Glutamatergic neuron (in vitro differentiated cells): ENCODE measurements around the gene AADAT. TPM values are rescaled to one million over a fixed set of nuclear protein-coding genes. Genes with fewer than 3 reads are reported as not detected.

Source experiments
- DNase-seq: peaks from one replicate; pipeline ENCODE4 v3.0.0; 2022
- H3K27ac Mint-ChIP-seq: one replicate; pipeline ENCODE4 v1.8.0; 2020; ENCODE audit warnings: mild to moderate bottlenecking, mixed read lengths, inconsistent platforms; ENCODE audit not compliant: unreplicated experiment
- H3K27me3 Mint-ChIP-seq: one replicate; pipeline ENCODE4 v1.8.0; 2020; ENCODE audit warnings: mild to moderate bottlenecking, moderate library complexity, mixed read lengths, inconsistent platforms; ENCODE audit not compliant: unreplicated experiment
- H3K36me3 Mint-ChIP-seq: one replicate; pipeline ENCODE4 v1.8.0; 2020; ENCODE audit warnings: mild to moderate bottlenecking, mixed read lengths, inconsistent platforms; ENCODE audit not compliant: unreplicated experiment
- H3K4me1 Mint-ChIP-seq: one replicate; pipeline ENCODE4 v1.8.0; 2020; ENCODE audit warnings: mild to moderate bottlenecking, low read depth, mixed read lengths, inconsistent platforms; ENCODE audit not compliant: unreplicated experiment
- H3K4me3 Mint-ChIP-seq: one replicate; pipeline ENCODE4 v1.8.0; 2020; ENCODE audit warnings: mild to moderate bottlenecking, mixed read lengths, inconsistent platforms; ENCODE audit not compliant: unreplicated experiment
- H3K9me3 Mint-ChIP-seq: one replicate; pipeline ENCODE4 v1.8.0; 2020; ENCODE audit warnings: mild to moderate bottlenecking, moderate library complexity, mixed read lengths, inconsistent platforms; ENCODE audit not compliant: unreplicated experiment
- total RNA-seq: library from RNA; stranded (reverse); fragmentation: NEBNext Ultra II Directional; extraction: Animal tissue kit (Norgen Biotek cat#: 25700); gene quantifications from one replicate; pipeline ENCODE4 v1.2.1, GENCODE V29; 2021; ENCODE audit not compliant: unreplicated experiment
- TF ChIP-seq, protein P1 (sequence below): fragments of 200-600 bp; sonication (generic); IDR thresholded peaks from one replicate; pipeline ENCODE4 v1.5.0; 2021; ENCODE audit not compliant: partially characterized antibody, unreplicated experiment

Gene AADAT
- total RNA-seq, 1 donor from 2014 or later: 28.4 TPM

DNA sequence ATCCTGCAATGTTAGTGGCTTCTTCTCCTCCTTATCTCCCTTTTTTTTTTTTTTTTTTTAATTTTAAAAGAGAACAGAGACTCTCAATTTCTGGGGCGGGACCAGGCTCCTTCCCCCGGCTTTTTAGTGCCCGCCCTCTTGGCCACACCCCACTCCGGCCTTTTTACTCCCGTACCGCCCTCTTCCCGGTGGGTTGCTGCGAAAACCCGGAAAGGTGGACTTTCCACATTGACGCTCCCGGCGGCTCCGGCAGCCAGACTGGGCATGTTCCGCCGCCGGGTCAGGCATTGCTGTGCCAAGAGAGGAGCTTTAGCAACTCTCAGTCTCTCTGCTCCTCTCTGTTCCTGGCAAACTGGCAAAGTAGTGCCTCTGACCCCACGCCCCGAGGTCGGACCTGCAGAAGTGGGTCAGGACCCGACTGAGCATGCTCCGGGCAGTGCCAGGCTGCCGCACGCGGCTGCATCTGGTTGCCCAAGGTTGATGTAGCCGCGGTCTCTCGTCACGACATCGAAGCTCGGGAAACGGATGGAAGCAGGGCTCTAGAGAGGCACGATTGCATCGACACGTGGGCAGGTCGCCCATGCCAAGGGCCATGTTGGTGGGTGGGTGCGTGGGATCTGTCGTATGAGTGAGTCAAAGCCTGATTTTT lies 62.5 kb downstream of the AADAT start:
- H3K4me3 Mint-ChIP-seq: peak overlapping the region; percentile 93
- H3K27me3 Mint-ChIP-seq: peaks cover 7% of the 10 kb centered on the region
- H3K27ac Mint-ChIP-seq: peak overlapping the region; percentile 67
- TF ChIP-seq, protein P1, sequence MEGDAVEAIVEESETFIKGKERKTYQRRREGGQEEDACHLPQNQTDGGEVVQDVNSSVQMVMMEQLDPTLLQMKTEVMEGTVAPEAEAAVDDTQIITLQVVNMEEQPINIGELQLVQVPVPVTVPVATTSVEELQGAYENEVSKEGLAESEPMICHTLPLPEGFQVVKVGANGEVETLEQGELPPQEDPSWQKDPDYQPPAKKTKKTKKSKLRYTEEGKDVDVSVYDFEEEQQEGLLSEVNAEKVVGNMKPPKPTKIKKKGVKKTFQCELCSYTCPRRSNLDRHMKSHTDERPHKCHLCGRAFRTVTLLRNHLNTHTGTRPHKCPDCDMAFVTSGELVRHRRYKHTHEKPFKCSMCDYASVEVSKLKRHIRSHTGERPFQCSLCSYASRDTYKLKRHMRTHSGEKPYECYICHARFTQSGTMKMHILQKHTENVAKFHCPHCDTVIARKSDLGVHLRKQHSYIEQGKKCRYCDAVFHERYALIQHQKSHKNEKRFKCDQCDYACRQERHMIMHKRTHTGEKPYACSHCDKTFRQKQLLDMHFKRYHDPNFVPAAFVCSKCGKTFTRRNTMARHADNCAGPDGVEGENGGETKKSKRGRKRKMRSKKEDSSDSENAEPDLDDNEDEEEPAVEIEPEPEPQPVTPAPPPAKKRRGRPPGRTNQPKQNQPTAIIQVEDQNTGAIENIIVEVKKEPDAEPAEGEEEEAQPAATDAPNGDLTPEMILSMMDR: no peak
- peaks cover 17% of the 10 kb centered on the region for H3K9me3 Mint-ChIP-seq
- DNase-seq: peak; percentile 97
- no peaks in the 10 kb centered on the region for H3K4me1 Mint-ChIP-seq
- no peaks in the 10 kb centered on the region for H3K36me3 Mint-ChIP-seq

DNA sequence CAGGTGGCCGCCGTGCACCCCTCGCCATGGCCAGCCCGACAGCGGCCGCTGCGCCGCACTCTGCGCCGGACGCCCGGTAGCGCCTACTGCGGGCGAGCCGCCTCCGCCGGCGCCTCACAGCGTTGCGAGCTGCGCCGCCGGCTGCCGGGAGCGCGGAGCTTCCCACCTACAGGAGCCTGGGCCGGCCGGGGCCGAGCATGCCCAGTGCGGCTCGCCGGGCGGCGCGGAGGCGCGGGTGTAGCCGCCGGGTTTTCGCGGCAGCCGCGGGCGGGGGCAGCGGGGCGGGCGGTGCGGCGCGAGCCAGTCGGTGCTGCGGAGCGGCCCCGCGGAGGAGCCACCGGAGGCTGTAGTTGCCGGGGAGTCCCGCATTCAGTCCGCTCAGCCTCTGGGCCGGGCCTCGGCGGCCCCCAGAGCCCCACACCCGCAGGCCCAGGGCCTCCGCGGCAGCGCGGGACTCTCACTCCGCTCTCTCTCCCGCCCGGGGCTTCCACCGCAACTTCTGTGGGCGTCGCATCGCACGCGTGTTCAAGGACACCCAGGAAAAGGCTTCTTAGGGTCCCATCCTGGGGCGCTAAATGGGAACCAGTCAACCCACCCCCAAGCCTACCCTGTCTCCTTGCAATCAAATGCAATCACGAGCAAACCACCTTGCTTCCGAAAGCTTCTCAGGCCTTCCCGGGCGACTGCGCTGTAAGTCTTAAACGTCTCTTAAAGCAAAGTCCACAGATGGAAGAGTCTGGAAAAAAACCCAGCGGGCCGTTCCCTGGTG lies 63.3 kb downstream of the AADAT start, which contains the start of gene MFAP3L:
TSS of gene MFAP3L (minus strand) at position 143 of the 769 bp plus-strand sequence. CDS start 20,518 bp downstream, outside the sequence.
- peak within 1 kb of the TSS; percentile 93 for H3K4me3 Mint-ChIP-seq
- H3K4me1 Mint-ChIP-seq: no peaks in the 10 kb centered on the region
- peaks cover 7% of the 10 kb centered on the region for H3K27me3 Mint-ChIP-seq
- H3K9me3 Mint-ChIP-seq: peaks cover 17% of the 10 kb centered on the region
- peak within 1 kb of the TSS; percentile 93 for H3K27ac Mint-ChIP-seq
- H3K36me3 Mint-ChIP-seq: no peaks in the 10 kb centered on the region
- TF ChIP-seq, protein P1: no peak
- DNase-seq: peak; percentile 95

DNA sequence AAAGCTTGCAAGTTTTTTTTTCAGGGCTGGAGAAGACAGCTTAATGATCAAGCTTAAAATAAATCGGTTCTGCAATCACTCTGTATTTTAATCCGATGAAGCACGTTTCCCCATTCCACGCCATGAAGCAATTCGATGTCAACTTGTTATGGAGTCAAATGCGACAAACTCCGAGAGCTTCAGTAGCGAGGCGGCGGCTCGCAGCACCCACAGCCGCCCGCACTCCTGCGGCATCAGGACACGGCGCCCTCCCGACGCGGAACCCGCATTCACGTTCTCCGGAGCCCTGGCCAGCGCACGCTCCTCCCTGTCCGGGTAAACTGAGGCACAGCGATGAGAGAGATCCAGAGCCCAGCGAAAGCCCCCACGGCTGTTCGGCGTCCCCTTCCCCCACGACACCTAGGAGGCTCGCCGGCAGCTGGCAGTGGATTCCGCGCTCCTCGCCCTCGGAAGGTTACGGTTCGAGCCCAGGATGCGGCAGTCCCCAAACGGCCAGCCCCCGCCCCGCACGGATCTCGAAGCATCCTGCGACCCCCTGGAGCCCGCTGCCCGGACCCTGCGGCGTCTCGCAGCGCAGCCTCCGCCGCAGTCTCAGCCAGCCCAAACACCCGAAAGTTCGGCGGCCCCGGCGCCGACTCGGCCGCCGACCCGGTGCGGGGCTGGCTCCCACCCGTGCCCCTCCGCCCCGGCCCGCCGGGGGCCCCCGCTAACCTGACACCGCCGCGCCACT lies 64.1 kb downstream of the AADAT start:
- DNase-seq: peak; percentile 58
- H3K9me3 Mint-ChIP-seq: peaks cover 17% of the 10 kb centered on the region
- H3K36me3 Mint-ChIP-seq: no peaks in the 10 kb centered on the region
- H3K4me1 Mint-ChIP-seq: no peaks in the 10 kb centered on the region
- peaks cover 7% of the 10 kb centered on the region for H3K27me3 Mint-ChIP-seq
- peak overlapping the region; percentile 49 for H3K27ac Mint-ChIP-seq
- TF ChIP-seq, protein P1: no peak
- peak overlapping the region; percentile 93 for H3K4me3 Mint-ChIP-seq

DNA sequence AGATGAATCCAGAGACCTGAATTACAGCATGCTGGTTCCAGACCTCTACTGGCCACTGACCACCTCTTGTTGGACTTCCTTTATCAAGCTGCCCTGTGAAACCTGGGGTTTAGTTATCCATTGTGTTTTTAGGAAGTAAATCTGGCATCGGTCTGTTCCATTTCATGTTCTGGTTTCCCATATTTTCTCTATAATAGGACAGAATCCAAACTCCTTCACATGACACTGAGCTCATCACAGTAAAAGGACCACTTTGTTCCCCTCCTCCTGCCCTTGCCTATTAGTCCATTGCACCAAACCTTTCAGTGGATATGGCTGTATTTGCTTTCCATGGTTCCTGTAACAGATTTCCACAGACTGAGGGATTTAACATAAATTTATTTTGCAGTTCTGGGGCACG lies 67.5 kb downstream of the AADAT start:
- H3K27ac Mint-ChIP-seq: no peak overlapping the region
- TF ChIP-seq, protein P1: no peak
- no peak overlapping the region for H3K4me3 Mint-ChIP-seq
- H3K27me3 Mint-ChIP-seq: peaks cover 2% of the 10 kb centered on the region
- no peaks in the 10 kb centered on the region for H3K4me1 Mint-ChIP-seq
- no peak for DNase-seq
- H3K9me3 Mint-ChIP-seq: peaks cover 10% of the 10 kb centered on the region
- no peaks in the 10 kb centered on the region for H3K36me3 Mint-ChIP-seq
